ENCODE measurements around the gene SPON2. TPM values are rescaled to one million over a fixed set of nuclear protein-coding genes. Genes with fewer than 3 reads are reported as not detected.

The SPON2 gene
- polyA plus RNA-seq, 2 of the 4 experiments (the other 2 are of a cell fraction) = 0.12 to 0.54 TPM

DNA sequence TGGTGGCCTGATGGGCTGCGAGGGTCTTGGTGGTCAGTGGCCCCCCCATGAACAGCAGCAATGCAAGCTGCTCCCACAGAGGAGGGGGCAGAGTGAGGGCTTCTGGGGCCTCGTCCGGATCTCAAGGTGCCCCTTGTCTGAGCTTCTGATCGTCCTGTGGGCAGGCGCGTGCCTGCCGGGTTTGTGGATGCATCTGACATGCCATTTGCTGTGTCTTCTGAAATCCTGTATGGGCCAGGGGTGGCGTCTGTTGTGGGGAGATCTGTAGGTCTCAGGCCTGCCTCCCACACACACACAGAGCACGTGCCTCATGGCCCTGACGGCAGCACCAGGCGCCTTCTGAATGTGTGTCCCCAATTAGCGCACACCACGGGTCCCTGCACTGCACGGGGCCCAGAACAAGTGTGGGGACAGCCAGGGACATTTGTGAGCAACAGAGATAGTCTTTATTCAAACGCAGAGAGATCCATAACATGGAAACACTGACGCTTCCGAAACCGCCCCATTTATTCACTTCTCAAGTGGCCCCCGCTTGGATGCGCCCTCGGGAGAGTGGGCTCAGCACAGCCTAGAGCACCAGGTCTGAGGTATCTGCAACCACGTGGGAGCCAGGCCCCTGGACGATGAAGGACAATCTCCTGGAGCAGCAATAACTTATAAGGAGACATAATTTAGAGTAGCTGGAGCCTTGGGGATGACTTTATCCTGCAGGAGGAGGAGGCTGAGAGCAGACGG, 5.7 kb downstream of the SPON2 start (continued):
- TF ChIP-seq, protein P1, sequence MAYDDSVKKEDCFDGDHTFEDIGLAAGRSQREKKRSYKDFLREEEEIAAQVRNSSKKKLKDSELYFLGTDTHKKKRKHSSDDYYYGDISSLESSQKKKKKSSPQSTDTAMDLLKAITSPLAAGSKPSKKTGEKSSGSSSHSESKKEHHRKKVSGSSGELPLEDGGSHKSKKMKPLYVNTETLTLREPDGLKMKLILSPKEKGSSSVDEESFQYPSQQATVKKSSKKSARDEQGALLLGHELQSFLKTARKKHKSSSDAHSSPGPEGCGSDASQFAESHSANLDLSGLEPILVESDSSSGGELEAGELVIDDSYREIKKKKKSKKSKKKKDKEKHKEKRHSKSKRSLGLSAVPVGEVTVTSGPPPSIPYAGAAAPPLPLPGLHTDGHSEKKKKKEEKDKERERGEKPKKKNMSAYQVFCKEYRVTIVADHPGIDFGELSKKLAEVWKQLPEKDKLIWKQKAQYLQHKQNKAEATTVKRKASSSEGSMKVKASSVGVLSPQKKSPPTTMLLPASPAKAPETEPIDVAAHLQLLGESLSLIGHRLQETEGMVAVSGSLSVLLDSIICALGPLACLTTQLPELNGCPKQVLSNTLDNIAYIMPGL (CRISPR knock-in tag; IDR thresholded peaks at IDR 0.05; ENCODE audit: borderline replicate concordance) = no peak
- TF ChIP-seq RCOR1 (IDR thresholded peaks at IDR 0.05; ENCODE audit: low read depth, low read length) (no peak), MAZ (IDR thresholded peaks at IDR 0.05; ENCODE audit: borderline replicate concordance, low read depth, low read length) (no peak), JUNB (IDR thresholded peaks at IDR 0.05) (no peak), ESRRA (IDR thresholded peaks at IDR 0.05; ENCODE audit: borderline replicate concordance, low read length) (no peak), JUN (IDR thresholded peaks at IDR 0.05) (no peak), CHD2 (IDR thresholded peaks at IDR 0.05; ENCODE audit: low read length, partially characterized antibody) (no peak)
- TF ChIP-seq, protein P2, sequence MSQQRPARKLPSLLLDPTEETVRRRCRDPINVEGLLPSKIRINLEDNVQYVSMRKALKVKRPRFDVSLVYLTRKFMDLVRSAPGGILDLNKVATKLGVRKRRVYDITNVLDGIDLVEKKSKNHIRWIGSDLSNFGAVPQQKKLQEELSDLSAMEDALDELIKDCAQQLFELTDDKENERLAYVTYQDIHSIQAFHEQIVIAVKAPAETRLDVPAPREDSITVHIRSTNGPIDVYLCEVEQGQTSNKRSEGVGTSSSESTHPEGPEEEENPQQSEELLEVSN (IDR thresholded peaks at IDR 0.05; ENCODE audit: borderline replicate concordance, low read depth) = no peak

DNA sequence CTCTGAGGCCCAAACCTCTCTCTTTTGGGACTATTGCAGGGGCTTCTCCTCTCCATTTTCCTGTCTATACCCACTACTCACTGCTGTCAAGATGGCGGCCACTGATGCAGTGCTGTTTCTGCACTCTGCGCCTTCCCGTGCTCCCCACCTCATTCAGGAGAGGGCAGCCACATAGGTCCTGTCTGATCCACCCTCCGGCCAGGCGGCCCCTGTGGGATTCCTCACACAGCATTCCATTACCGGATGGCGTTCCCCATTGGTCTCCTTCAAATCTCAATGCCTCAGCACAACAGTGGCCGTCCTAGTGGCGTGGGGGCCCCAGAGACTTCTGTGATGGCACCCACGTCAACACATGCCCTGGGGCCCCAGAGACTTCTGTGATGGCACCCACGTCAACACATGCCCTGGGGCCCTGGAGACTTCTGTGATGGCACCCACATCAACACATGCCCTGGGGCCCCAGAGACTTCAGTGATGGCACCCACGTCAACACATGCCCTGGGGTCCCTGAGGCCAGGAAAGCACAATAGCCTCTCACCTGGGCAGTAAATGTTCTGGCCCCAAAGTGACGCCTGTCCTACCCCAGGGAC, 7.3 kb downstream of the SPON2 start:
- FAIRE-seq (no peak), ATAC-seq (no peak), DNase-seq (ENCODE audit: low read depth in 1 of 2, low spot score in 1 of 2) (no peak)
- TF ChIP-seq JUN (IDR thresholded peaks at IDR 0.05) (no peak), ZFP36 (IDR thresholded peaks at IDR 0.05; ENCODE audit: borderline replicate concordance, partially characterized antibody) (no peak)
- ChIA-PET CTCF (interaction anchor here (1.1 kb wide), 1 partner anchor 191 kb away, joined by 3 read pairs; no protein-coding TSS in a partner anchor), POLR2A (no interaction called here)
- Histone ChIP-seq H3K4me2 (no peak overlapping the region), H3K27ac (no peak overlapping the region), H3K4me1 (0 out of 3 replicates have a peak, but pooled peaks cover 3% of the 10 kb centered on the region), H3K4me3 (no peak overlapping the region), H3K9me3 (no peaks in the 10 kb centered on the region)
- WGBS (ENCODE audit: missing lambda C conversion rate) = 96% methylated on average over 4 of the region's 13 CpGs

DNA sequence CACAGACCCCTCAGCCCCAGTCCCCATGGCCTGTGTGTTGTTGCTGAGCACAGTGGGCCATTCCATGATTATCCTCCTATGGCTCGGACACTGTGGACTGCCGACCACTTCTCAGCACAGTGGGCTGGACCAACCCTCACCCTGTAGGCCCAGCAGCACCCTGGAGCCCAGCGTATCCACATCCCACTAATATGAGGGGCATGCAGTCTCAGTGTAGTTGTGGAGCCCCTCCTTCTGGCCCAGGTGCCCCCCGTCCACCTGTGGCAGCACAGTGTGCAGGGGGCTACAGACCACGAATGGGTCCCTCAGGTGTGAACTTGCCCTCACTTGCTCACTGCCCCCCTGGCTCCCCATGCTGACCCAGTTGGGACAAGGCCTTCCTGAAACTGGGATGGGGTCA, 7.9 kb downstream of the SPON2 start:
- Histone ChIP-seq H3K27ac (no peak overlapping the region), H3K4me3 (no peak overlapping the region), H3K4me2 (no peak overlapping the region), H3K9me3 (no peaks in the 10 kb centered on the region), H3K4me1 (0 out of 3 replicates have a peak, but pooled peaks cover 3% of the 10 kb centered on the region)
- CTCF ChIA-PET = no interaction called here
- POLR2A ChIA-PET = no interaction called here
- WGBS (ENCODE audit: missing lambda C conversion rate) = 98% methylated on average over 5 of the region's 5 CpGs
- ATAC-seq (no peak), DNase-seq (ENCODE audit: low read depth in 1 of 2, low spot score in 1 of 2) (no peak), FAIRE-seq (no peak)
- TF ChIP-seq KDM5A (IDR thresholded peaks at IDR 0.05) (no peak), MYC (IDR thresholded peaks at IDR 0.05; ENCODE audit: borderline replicate concordance, low read length) (no peak), GATA3 (IDR thresholded peaks at IDR 0.05; ENCODE audit: borderline replicate concordance) (no peak), FOSL2 (IDR thresholded peaks at IDR 0.05) (no peak), FOSL2 (CRISPR knock-in tag; IDR thresholded peaks at IDR 0.05) (no peak), HDAC2 (IDR thresholded peaks at IDR 0.05) (no peak), HOXB5 (CRISPR knock-in tag; IDR thresholded peaks at IDR 0.05) (no peak), POLR2AphosphoS2 (conservative IDR thresholded peaks at IDR 0.05; ENCODE audit: low read length) (no peak), POLR2A (IDR thresholded peaks at IDR 0.05; ENCODE audit: low read length) (no peak), CBX2 (IDR thresholded peaks at IDR 0.05; ENCODE audit: borderline replicate concordance, low read depth) (no peak), CHD4 (IDR thresholded peaks at IDR 0.05; ENCODE audit: borderline replicate concordance) (no peak), FOSB (CRISPR knock-in tag; IDR thresholded peaks at IDR 0.05) (no peak), NFE2L2 (conservative IDR thresholded peaks at IDR 0.05; ENCODE audit: low read length) (no peak), FOXS1 (CRISPR knock-in tag; IDR thresholded peaks at IDR 0.05) (no peak), EHF (CRISPR knock-in tag; IDR thresholded peaks at IDR 0.05) (no peak), MAZ (IDR thresholded peaks at IDR 0.05; ENCODE audit: borderline replicate concordance, low read depth, low read length) (no peak), ZNF302 (CRISPR knock-in tag; IDR thresholded peaks at IDR 0.05) (no peak)
- TF ChIP-seq, protein P3, sequence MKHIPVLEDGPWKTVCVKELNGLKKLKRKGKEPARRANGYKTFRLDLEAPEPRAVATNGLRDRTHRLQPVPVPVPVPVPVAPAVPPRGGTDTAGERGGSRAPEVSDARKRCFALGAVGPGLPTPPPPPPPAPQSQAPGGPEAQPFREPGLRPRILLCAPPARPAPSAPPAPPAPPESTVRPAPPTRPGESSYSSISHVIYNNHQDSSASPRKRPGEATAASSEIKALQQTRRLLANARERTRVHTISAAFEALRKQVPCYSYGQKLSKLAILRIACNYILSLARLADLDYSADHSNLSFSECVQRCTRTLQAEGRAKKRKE (CRISPR knock-in tag; IDR thresholded peaks at IDR 0.05; ENCODE audit: low read depth) = no peak
- TF ChIP-seq, protein P4, sequence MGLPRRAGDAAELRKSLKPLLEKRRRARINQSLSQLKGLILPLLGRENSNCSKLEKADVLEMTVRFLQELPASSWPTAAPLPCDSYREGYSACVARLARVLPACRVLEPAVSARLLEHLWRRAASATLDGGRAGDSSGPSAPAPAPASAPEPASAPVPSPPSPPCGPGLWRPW (IDR thresholded peaks at IDR 0.05) = no peak

Measured in A549 (cell line).